ENCODE results near the gene ESYT2. TPM values are rescaled to one million over a fixed set of nuclear protein-coding genes. Genes with fewer than 3 reads are reported as not detected.

The ESYT2 gene
- total RNA-seq, 1 experiment from 2014 or later = 68.2 TPM

- TF ChIP-seq CTCF (IDR thresholded peaks at IDR 0.05 in 2 of 3, conservative IDR thresholded peaks at IDR 0.05 in 1 of 3; ENCODE audit: borderline replicate concordance in 1 of 3, insufficient read depth in 1 of 3, low read depth in 2 of 3, low read length in 2 of 3) = no peak
- no peak for TF ChIP-seq POLR2A (IDR thresholded peaks at IDR 0.05; ENCODE audit: borderline replicate concordance, extremely low read depth, insufficient read depth, insufficient read length)
- no peak for TF ChIP-seq RAD21 (IDR thresholded peaks at IDR 0.05; ENCODE audit: low read depth)
- no peak for TF ChIP-seq FOSL1 (IDR thresholded peaks at IDR 0.05; ENCODE audit: low read depth)
- TF ChIP-seq REST (IDR thresholded peaks at IDR 0.05; ENCODE audit: low read depth) = no peak
- TF ChIP-seq SIN3A (IDR thresholded peaks at IDR 0.05; ENCODE audit: low read depth) = no peak
- no peak for TF ChIP-seq SP1 (IDR thresholded peaks at IDR 0.05; ENCODE audit: low read depth)
Observed at GRCh38 chr7:158760445-158760764, 68.9 kb downstream of the ESYT2 start (continued).

GRCh38 chr7:158759749-158760444 lies 69.4 kb downstream of the ESYT2 start:
- Histone ChIP-seq H3K4me2 (ENCODE audit: low read length) (no peak overlapping the region), H3K4me1 (ENCODE audit: control insufficient read depth in 1 of 2, insufficient read depth in 2 of 2, low read length in 2 of 2) (no peaks in the 10 kb centered on the region), H3K79me2 (ENCODE audit: insufficient read depth, low read length) (no peaks in the 10 kb centered on the region), H4K20me1 (ENCODE audit: insufficient read depth) (no peaks in the 10 kb centered on the region; the same call in 1 of the 2 replicates), H2AFZ (ENCODE audit: low read depth, low read length, poor library complexity, severe bottlenecking) (no peak overlapping the region), H3K9me3 (ENCODE audit: control insufficient read depth in 1 of 2, insufficient read depth in 1 of 2, low read depth in 1 of 2, low read length in 2 of 2) (no peaks in the 10 kb centered on the region), H3K9me2 (ENCODE audit: insufficient read depth) (no peaks in the 10 kb centered on the region), H3K4me3 (replicated peaks in 1 of 2; ENCODE audit: low read depth in 1 of 2, low read length in 2 of 2) (no peak overlapping the region), H3K36me3 (ENCODE audit: control insufficient read depth in 1 of 2, insufficient read depth in 2 of 2, low read length in 2 of 2) (peaks cover 27 to 47% of the 10 kb centered on the region in 2 experiments; a peak in 3 of 4 replicates), H3K9ac (ENCODE audit: low read length) (no peak overlapping the region), H3K27ac (ENCODE audit: low read depth, low read length) (no peak overlapping the region), H3K27me3 (ENCODE audit: insufficient read depth, low read length) (no peaks in the 10 kb centered on the region)
- CTCF ChIA-PET = no interaction called here
- POLR2A ChIA-PET = no interaction called here
- no peak for ATAC-seq
- DNase-seq (ENCODE audit: low read depth, low spot score) = no peak
- RAD21 ChIA-PET (ENCODE audit: low non-redundant PET in 1 of 2, low total read pairs in 2 of 2, uncharacterized antibody in 2 of 2, unreplicated experiment in 2 of 2) = no interaction called here
- BruUV-seq (replicated peaks) = no TSS peak
- intact Hi-C loops (cut with micrococcal nuclease) = no loop called here
- TF ChIP-seq ATF3 (IDR thresholded peaks at IDR 0.05) = no peak
- no peak for TF ChIP-seq RAD21 (IDR thresholded peaks at IDR 0.05; ENCODE audit: low read depth)
- no peak for TF ChIP-seq ZNF274 (IDR thresholded peaks at IDR 0.05; ENCODE audit: low read depth, low read length)
- TF ChIP-seq TCF7L2 (IDR thresholded peaks at IDR 0.05; ENCODE audit: borderline replicate concordance, extremely low read depth, insufficient read depth, insufficient read length) = no peak
- no peak for TF ChIP-seq ZBTB33 (IDR thresholded peaks at IDR 0.05; ENCODE audit: extremely low read depth, insufficient replicate concordance, low read length)
- TF ChIP-seq CEBPB (IDR thresholded peaks at IDR 0.05; ENCODE audit: low read depth) = no peak
- TF ChIP-seq POLR2A (IDR thresholded peaks at IDR 0.05; ENCODE audit: borderline replicate concordance, extremely low read depth, insufficient read depth, insufficient read length) = no peak
- TF ChIP-seq JUND (IDR thresholded peaks at IDR 0.05) = no peak
- no peak for TF ChIP-seq MAX (IDR thresholded peaks at IDR 0.05)
- TF ChIP-seq YY1 (IDR thresholded peaks at IDR 0.05; ENCODE audit: extremely low read depth, insufficient replicate concordance, low read depth, low read length) = no peak

Data from HCT116 (cell line).